ENCODE measurements around the gene KLHL22.

GRCh38 chr22:20459862-20460261 lies 35.7 kb downstream of the KLHL22 start:
- TF ChIP-seq CTCF (IDR thresholded peaks at IDR 0.05) (no peak), ZFX (IDR thresholded peaks at IDR 0.05; ENCODE audit: borderline replicate concordance) (no peak)
